ENCODE results near the gene PPM1H.

PPM1H gene

DNA sequence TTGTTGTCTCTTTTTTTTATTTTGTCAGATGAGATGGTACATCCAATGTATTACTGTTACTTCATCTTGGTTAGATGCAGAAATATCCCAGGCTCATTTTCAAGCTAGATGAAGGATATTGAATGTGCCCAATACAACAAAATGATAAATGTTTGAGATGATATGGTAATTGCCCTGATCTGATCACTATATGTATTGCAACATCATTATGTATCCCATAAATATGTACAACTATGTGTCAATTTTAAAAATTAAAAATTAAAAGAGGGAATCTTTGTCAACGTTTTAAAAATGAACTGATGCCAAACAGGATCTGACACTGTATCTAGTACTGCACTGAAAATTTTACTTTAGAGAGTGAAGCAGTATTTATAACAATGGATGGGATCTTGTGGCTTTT lies 78.5 kb downstream of the PPM1H start:
- Histone ChIP-seq H4K20me1 (ENCODE audit: insufficient read depth, low read length, poor library complexity, severe bottlenecking) (no peaks in the 10 kb centered on the region), H3K9ac (ENCODE audit: low read depth, low read length, poor library complexity, severe bottlenecking) (no peak overlapping the region), H3K4me2 (ENCODE audit: low read depth, low read length, poor library complexity, severe bottlenecking) (no peak overlapping the region), H2AFZ (ENCODE audit: low read length) (no peak overlapping the region), H3K4me1 (ENCODE audit: insufficient read depth, low read length, poor library complexity, severe bottlenecking) (peaks cover 39% of the 10 kb centered on the region), H3K9me2 (replicated peaks; ENCODE audit: low read depth, low read length) (no peaks in the 10 kb centered on the region), H3K27me3 (ENCODE audit: insufficient read depth, low read length, poor library complexity, severe bottlenecking) (no peaks in the 10 kb centered on the region), H3F3A (ENCODE audit: low read depth) (no peaks in the 10 kb centered on the region), H3K36me3 (ENCODE audit: insufficient read depth, low read length) (peaks cover 4% of the 10 kb centered on the region; the same call in 1 of the 2 replicates), H3K9me3 (ENCODE audit: insufficient read depth, low read depth, low read length) (no peaks in the 10 kb centered on the region), H3K79me2 (ENCODE audit: insufficient read depth, low read length) (peaks cover 69% of the 10 kb centered on the region), H3K4me3 (ENCODE audit: low read length, poor library complexity, severe bottlenecking) (no peak overlapping the region)
- TF ChIP-seq, protein P1, sequence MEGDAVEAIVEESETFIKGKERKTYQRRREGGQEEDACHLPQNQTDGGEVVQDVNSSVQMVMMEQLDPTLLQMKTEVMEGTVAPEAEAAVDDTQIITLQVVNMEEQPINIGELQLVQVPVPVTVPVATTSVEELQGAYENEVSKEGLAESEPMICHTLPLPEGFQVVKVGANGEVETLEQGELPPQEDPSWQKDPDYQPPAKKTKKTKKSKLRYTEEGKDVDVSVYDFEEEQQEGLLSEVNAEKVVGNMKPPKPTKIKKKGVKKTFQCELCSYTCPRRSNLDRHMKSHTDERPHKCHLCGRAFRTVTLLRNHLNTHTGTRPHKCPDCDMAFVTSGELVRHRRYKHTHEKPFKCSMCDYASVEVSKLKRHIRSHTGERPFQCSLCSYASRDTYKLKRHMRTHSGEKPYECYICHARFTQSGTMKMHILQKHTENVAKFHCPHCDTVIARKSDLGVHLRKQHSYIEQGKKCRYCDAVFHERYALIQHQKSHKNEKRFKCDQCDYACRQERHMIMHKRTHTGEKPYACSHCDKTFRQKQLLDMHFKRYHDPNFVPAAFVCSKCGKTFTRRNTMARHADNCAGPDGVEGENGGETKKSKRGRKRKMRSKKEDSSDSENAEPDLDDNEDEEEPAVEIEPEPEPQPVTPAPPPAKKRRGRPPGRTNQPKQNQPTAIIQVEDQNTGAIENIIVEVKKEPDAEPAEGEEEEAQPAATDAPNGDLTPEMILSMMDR (conservative IDR thresholded peaks at IDR 0.05; ENCODE audit: low read length): no peak
- TF ChIP-seq EZH2phosphoT487 (IDR thresholded peaks at IDR 0.05; ENCODE audit: borderline replicate concordance): no peak

DNA sequence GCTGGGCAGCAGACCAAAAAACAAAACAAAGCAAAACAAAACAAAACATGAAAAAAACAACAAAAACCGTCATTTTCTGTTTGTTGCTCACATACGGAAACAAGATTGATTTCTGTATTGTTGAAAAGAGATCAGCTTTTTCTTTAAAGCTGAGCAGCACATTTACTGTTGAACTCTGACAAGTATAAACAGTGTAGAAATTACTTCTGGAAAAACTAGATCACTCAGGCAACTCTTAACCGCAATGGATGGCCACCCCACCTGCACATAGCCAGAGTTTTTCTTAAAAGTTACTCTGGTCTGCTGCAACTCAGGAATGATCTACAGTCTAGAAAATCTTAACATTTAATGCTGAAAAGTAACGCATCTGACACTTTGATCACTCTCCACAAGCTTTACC lies 80.9 kb downstream of the PPM1H start:
- Histone ChIP-seq H3K4me1 (ENCODE audit: insufficient read depth, low read length, poor library complexity, severe bottlenecking) (peaks cover 25% of the 10 kb centered on the region), H3K36me3 (ENCODE audit: insufficient read depth, low read length) (peaks cover 4% of the 10 kb centered on the region; the same call in 1 of the 2 replicates), H3K79me2 (ENCODE audit: insufficient read depth, low read length) (peaks cover 64% of the 10 kb centered on the region), H3K9me3 (ENCODE audit: insufficient read depth, low read depth, low read length) (no peaks in the 10 kb centered on the region), H3K4me3 (ENCODE audit: low read length, poor library complexity, severe bottlenecking) (no peak overlapping the region), H4K20me1 (ENCODE audit: insufficient read depth, low read length, poor library complexity, severe bottlenecking) (no peaks in the 10 kb centered on the region), H3K9ac (ENCODE audit: low read depth, low read length, poor library complexity, severe bottlenecking) (no peak overlapping the region), H3F3A (ENCODE audit: low read depth) (no peaks in the 10 kb centered on the region), H3K27me3 (ENCODE audit: insufficient read depth, low read length, poor library complexity, severe bottlenecking) (no peaks in the 10 kb centered on the region), H2AFZ (ENCODE audit: low read length) (no peak overlapping the region), H3K4me2 (ENCODE audit: low read depth, low read length, poor library complexity, severe bottlenecking) (no peak overlapping the region), H3K9me2 (replicated peaks; ENCODE audit: low read depth, low read length) (no peaks in the 10 kb centered on the region)
- TF ChIP-seq, protein P1 (conservative IDR thresholded peaks at IDR 0.05; ENCODE audit: low read length): no peak
- TF ChIP-seq EZH2phosphoT487 (IDR thresholded peaks at IDR 0.05; ENCODE audit: borderline replicate concordance): no peak

DNA sequence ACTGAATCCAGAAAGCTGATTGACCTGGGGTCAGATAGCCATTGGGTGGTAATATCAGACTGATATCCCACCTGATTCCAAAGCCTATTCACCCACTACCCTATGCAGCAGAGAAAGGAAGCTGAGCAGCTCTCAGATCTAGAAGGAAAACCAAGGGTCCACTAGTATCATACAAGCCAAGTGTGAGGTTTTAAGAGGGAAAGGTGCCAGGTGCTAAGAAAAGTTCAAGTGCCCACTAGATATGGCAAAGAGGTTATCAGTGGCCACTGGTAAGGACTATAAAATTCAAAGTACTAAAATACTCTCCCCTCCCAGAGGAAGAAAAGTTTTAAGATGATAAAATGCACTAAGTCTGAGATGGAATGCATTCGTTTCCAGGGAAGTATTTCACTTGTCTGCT lies 85.6 kb downstream of the PPM1H start:
- no peaks in the 10 kb centered on the region for H3F3A ChIP-seq (ENCODE audit: low read depth)
- H3K79me2 ChIP-seq (ENCODE audit: insufficient read depth, low read length): peaks cover 44% of the 10 kb centered on the region; the same call in 1 of the 2 replicates
- H3K4me1 ChIP-seq (ENCODE audit: insufficient read depth, low read length, poor library complexity, severe bottlenecking): peaks cover 15% of the 10 kb centered on the region
- no peaks in the 10 kb centered on the region for H3K9me2 ChIP-seq (replicated peaks; ENCODE audit: low read depth, low read length)
- H3K27me3 ChIP-seq (ENCODE audit: insufficient read depth, low read length, poor library complexity, severe bottlenecking): no peaks in the 10 kb centered on the region
- H2AFZ ChIP-seq (ENCODE audit: low read length): no peak overlapping the region
- H3K9ac ChIP-seq (ENCODE audit: low read depth, low read length, poor library complexity, severe bottlenecking): no peak overlapping the region
- H3K4me3 ChIP-seq (ENCODE audit: low read length, poor library complexity, severe bottlenecking): no peak overlapping the region
- H3K4me2 ChIP-seq (ENCODE audit: low read depth, low read length, poor library complexity, severe bottlenecking): no peak overlapping the region
- H4K20me1 ChIP-seq (ENCODE audit: insufficient read depth, low read length, poor library complexity, severe bottlenecking): no peaks in the 10 kb centered on the region
- no peaks in the 10 kb centered on the region for H3K9me3 ChIP-seq (ENCODE audit: insufficient read depth, low read depth, low read length)
- H3K36me3 ChIP-seq (ENCODE audit: insufficient read depth, low read length): peaks cover 4% of the 10 kb centered on the region; the same call in 1 of the 2 replicates
- no peak for TF ChIP-seq EZH2phosphoT487 (IDR thresholded peaks at IDR 0.05; ENCODE audit: borderline replicate concordance)
- TF ChIP-seq, protein P1 (conservative IDR thresholded peaks at IDR 0.05; ENCODE audit: low read length): no peak

Data from Loucy (cell line).